ENCODE results near the gene ELF1.

- TF ChIP-seq CTCF (conservative IDR thresholded peaks at IDR 0.05; ENCODE audit: low read depth, low read length), result no peak
- no peak for TF ChIP-seq EZH2phosphoT487 (IDR thresholded peaks at IDR 0.05; ENCODE audit: borderline replicate concordance, low read length)
Measured at GRCh38 chr13:41006978-41007743, 12.0 kb downstream of the ELF1 start.

Data from PC-3 (cell line).